HUES64 (cell line): ENCODE results near the gene PLA2G2F. TPM values are rescaled to one million over a fixed set of nuclear protein-coding genes. Genes with fewer than 3 reads are reported as not detected.

Experiments used
- H3K27ac ChIP-seq: 2 replicates; pipeline ENCODE4 v1.7.0; 2013; ENCODE audit warnings: low read depth, low read length, inconsistent platforms
- H3K27me3 ChIP-seq: 2 replicates; pipeline ENCODE4 v1.6.1; 2013; ENCODE audit warnings: mild to moderate bottlenecking, low read length; ENCODE audit not compliant: insufficient read depth
- H3K36me3 ChIP-seq: 2 replicates; pipeline ENCODE4 v1.6.1; 2013; ENCODE audit warnings: mild to moderate bottlenecking, low read length; ENCODE audit not compliant: insufficient read depth
- H3K4me1 ChIP-seq: 2 replicates; pipeline ENCODE4 v1.6.1; 2013; ENCODE audit warnings: mild to moderate bottlenecking, low read length, moderate library complexity; ENCODE audit not compliant: insufficient read depth
- H3K4me3 ChIP-seq: 2 replicates; pipeline ENCODE4 v1.5.1; 2013; ENCODE audit warnings: mild to moderate bottlenecking, low read length, moderate library complexity
- H3K9ac ChIP-seq: 2 replicates; pipeline ENCODE4 v1.6.1; 2013; ENCODE audit warnings: mild to moderate bottlenecking, low read depth, low read length
- H3K9me3 ChIP-seq: 2 replicates; pipeline ENCODE4 v1.6.1; 2013; ENCODE audit warnings: low read depth, low read length; ENCODE audit not compliant: insufficient read depth
- WGBS: fragments of 150-250, 120-280 bp; methylation state at CpG from one replicate; pipeline ENCODE4 v1.1.7; 2013; ENCODE audit warnings: missing lambda C conversion rate; 5-methylcytosine and 5-hydroxymethylcytosine counted together
- polyA plus RNA-seq, 2 experiments: library from polyadenylated mRNA; stranded (reverse); fragments of 50-300 nt; gene quantifications; one replicate each; pipeline ENCODE4 v1.2.3, GENCODE V29; 2013

PLA2G2F gene, protein sequence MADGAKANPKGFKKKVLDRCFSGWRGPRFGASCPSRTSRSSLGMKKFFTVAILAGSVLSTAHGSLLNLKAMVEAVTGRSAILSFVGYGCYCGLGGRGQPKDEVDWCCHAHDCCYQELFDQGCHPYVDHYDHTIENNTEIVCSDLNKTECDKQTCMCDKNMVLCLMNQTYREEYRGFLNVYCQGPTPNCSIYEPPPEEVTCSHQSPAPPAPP
- not detected for polyA plus RNA-seq (2013, experiment 1 of 2)
- polyA plus RNA-seq (2013, experiment 2 of 2) = not detected

DNA sequence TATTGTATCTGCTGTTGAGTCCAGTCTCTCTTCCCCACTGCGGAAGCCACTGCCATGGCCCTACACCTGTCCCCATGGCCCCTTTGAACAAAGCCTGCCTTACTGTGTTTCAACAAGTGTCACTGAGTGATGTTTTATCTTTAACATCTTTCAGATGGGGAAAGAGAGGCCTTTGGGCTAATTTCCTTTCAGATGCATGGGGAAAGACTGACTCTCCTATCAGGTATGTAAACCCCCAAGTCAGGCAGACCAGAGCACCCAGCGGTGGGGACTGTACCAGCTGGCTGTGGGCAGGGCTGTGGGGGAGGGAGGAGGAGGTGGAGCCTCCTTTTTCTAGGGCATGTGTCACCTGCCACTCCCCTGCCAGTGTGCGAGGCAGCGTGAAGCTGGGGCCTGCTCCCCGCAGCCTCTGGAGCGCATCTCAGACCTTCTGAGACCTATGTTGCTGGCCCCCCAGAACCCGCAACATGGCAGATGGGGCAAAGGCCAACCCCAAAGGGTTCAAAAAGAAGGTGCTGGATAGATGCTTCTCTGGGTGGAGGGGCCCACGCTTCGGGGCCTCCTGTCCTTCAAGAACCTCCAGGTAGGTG lies at the start of gene PLA2G2F:
Gene PLA2G2F, plus strand, starts transcription at position 363 of the 590 bp plus-strand sequence. Its CDS starts 105 bp downstream, at position 468.
- no peak within 1 kb of the TSS for H3K9ac ChIP-seq
- H3K36me3 ChIP-seq = no peaks in the 10 kb centered on the region
- H3K27me3 ChIP-seq = no peaks in the 10 kb centered on the region
- no peaks in the 10 kb centered on the region for H3K9me3 ChIP-seq
- H3K4me1 ChIP-seq = no peaks in the 10 kb centered on the region
- H3K27ac ChIP-seq = no peak within 1 kb of the TSS
- no peak within 1 kb of the TSS for H3K4me3 ChIP-seq
- 94% methylated on average over 9 of the region's 9 CpGs for WGBS

DNA sequence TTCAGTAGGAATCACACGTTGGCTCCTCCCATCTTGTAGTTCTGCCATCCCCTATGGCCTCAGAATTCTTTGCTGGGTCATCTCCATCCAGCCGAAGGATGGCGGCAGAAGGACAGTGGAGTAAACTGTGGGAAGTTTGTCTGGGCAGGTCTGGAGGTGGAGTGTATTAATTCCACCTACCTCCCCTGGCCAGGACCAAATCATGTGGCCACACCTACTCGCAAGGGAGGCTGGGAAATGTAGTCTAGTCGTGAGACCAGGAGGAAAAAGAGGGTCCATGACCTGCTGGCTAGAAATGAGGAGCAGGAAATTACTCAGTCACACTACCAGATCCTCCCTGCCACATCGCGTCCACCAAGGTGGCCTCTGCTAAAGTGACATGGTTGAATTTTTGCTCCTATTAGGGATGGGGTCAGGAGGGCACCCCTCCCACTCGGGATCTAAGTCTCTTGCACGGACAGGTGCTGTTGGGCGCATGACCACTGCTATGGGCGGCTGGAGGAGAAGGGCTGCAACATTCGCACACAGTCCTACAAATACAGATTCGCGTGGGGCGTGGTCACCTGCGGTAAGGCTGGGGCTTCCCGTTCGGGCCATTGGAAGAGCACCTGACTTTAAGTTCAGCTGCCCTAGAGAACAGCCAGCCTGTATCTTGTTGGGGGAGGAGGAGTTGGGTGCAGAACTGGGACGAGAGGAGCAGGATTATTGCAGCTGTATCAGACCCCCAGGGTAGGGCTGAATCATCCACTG lies 49.6 kb upstream of the PLA2G2F start:
- Histone ChIP-seq H3K27ac (no peak overlapping the region), H3K9ac (no peak overlapping the region), H3K27me3 (no peaks in the 10 kb centered on the region), H3K4me1 (no peaks in the 10 kb centered on the region), H3K36me3 (no peaks in the 10 kb centered on the region), H3K9me3 (peaks cover 7% of the 10 kb centered on the region; the same call in 1 of the 2 replicates), H3K4me3 (no peak overlapping the region)
- WGBS = 89% methylated on average over 17 of the region's 19 CpGs

DNA sequence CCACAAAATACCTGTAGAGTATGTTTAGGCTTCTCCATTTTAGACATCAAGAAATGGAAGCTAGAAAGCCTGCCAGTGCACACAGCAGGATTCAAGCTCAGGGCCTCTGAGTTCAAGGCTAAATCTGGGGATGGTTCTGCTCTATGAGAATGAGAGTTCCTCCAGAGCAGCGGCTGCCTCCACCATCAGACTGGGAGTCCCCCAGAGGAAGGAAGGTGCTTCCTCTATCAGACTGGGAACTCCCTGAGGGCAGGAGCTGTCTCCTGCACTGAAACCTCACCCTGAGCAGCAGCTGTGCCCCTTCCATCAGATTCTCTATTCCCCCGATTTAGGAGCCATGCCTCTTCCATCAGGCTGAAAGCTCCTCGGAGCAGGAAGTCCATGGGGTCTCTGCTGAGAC lies 49.0 kb upstream of the PLA2G2F start:
- Histone ChIP-seq H3K36me3 (no peaks in the 10 kb centered on the region), H3K4me3 (no peak overlapping the region), H3K4me1 (no peaks in the 10 kb centered on the region), H3K27ac (no peak overlapping the region), H3K9me3 (peaks cover 11% of the 10 kb centered on the region; the same call in 1 of the 2 replicates), H3K27me3 (no peaks in the 10 kb centered on the region), H3K9ac (no peak overlapping the region)
- WGBS = 90% methylated on average over 3 of the region's 3 CpGs

DNA sequence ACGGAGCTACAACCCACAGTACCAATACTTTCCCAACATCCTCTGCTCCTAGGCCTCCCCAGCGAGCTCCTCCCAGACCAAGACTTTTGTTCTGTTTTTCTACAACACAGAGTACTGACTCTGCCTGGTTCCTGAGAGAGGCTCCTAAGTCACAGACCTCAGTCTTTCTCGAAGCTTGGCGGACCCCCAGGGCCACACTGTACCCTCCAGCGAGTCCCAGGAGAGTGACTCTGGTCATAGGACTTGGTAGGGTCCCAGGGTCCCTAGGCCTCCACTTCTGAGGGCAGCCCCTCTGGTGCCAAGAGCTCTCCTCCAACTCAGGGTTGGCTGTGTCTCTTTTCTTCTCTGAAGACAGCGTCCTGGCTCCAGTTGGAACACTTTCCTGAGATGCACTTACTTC lies 48.5 kb upstream of the PLA2G2F start:
- peaks cover 16% of the 10 kb centered on the region for H3K9me3 ChIP-seq
- no peaks in the 10 kb centered on the region for H3K27me3 ChIP-seq
- WGBS = 91% methylated on average over 6 of the region's 6 CpGs

DNA sequence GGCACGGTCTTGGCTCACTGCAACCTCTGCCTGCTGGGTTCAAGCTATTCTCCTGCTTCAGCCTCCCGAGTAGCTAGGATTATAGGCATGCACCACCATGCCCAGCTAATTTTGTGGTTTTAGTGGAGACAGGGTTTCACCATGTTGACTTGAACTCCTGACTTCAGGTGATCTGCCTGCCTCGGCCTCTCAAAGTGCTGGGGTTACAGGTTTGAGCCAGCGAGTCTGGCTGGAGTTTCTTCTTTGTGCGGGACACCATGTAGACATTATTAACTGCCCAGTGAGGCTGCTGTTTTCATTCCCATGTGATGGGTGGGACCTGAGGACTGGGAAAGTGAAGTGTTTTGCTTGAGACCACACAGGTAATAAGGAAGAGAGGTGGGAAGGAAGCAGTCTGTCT lies 45.8 kb upstream of the PLA2G2F start:
- no peaks in the 10 kb centered on the region for H3K4me1 ChIP-seq
- H3K9me3 ChIP-seq = peaks cover 41% of the 10 kb centered on the region
- H3K27me3 ChIP-seq = no peaks in the 10 kb centered on the region
- H3K36me3 ChIP-seq = no peaks in the 10 kb centered on the region
- H3K4me3 ChIP-seq = no peak overlapping the region
- WGBS = 92% methylated on average over 5 of the region's 5 CpGs
- no peak overlapping the region for H3K9ac ChIP-seq
- no peak overlapping the region for H3K27ac ChIP-seq

More for the DNA sequence above, 48.5 kb upstream of the PLA2G2F start:
- H3K4me3 ChIP-seq = no peak overlapping the region
- no peaks in the 10 kb centered on the region for H3K4me1 ChIP-seq
- H3K36me3 ChIP-seq = no peaks in the 10 kb centered on the region
- H3K9ac ChIP-seq = no peak overlapping the region
- no peak overlapping the region for H3K27ac ChIP-seq

DNA sequence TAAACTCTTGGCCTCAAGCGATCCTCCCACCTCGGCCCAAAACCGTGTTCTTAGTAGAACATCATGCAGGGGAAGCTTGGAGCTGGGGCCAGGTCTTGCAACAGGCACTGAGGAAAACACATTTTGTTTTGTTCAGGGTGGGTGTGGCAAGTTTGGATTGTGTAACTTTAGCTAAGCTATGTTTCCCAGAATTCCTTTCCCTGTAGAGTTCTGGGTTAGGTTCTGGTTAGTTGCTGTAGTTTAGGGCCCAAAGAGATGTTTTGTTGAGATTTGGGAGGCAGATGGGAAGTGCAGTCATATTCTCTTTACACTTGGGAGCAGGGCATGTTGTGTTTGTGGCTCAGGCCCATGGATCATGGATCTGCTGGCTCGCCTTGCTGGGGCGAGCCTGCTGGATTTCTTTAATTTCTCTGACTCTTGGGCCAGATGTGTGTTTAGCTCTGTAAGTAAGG lies 45.2 kb upstream of the PLA2G2F start:
- H3K27ac ChIP-seq = no peak overlapping the region
- no peak overlapping the region for H3K9ac ChIP-seq
- 95% methylated on average over 5 of the region's 5 CpGs for WGBS
- H3K9me3 ChIP-seq = peaks cover 41% of the 10 kb centered on the region
- H3K36me3 ChIP-seq = no peaks in the 10 kb centered on the region
- H3K27me3 ChIP-seq = no peaks in the 10 kb centered on the region
- no peaks in the 10 kb centered on the region for H3K4me1 ChIP-seq
- H3K4me3 ChIP-seq = no peak overlapping the region

DNA sequence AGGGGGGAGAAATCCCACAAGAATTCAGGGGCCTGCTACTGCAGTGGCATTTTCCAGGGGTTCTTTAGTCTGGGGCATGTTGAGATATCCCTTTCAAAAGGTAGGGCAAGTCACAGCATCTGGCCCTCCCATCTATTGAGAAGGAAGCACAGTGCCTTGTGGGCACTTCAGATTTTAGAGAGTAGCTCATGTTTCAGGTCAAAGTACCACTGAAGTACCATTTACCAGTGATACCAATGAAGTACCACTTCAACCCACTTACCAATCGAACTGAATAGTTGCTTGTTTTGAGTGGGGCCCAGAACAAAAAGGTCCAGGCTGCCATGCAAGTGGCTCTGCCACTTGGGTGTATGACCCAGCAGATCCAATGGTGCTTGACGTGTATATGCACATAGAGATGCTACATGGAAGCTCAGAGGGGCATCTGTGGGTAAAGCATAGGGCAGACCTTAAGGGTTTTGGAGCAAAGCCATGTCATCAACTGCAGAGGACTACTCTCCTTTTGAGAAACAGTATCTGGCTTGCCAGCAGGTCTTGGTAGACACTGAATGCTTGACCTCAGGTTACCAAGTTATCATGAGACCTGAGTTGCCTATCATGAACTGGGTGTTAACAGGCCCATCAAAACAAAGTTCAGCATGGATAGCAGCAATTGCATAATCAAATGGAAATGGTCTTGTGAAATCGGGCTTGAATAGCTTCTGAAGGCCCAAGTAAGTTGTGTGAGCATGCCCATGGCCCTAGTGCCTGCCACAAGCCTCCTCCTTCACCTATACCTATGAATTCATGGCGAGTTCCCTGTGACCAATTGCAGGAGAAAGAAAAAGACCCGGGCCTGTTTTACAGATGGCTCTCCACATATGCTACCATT lies 43.3 kb upstream of the PLA2G2F start:
- Histone ChIP-seq H3K27me3 (no peaks in the 10 kb centered on the region), H3K27ac (no peak overlapping the region), H3K36me3 (no peaks in the 10 kb centered on the region), H3K9ac (no peak overlapping the region), H3K4me1 (no peaks in the 10 kb centered on the region), H3K9me3 (peaks cover 41% of the 10 kb centered on the region), H3K4me3 (no peak overlapping the region)
- 89% methylated on average over 5 of the region's 5 CpGs for WGBS

DNA sequence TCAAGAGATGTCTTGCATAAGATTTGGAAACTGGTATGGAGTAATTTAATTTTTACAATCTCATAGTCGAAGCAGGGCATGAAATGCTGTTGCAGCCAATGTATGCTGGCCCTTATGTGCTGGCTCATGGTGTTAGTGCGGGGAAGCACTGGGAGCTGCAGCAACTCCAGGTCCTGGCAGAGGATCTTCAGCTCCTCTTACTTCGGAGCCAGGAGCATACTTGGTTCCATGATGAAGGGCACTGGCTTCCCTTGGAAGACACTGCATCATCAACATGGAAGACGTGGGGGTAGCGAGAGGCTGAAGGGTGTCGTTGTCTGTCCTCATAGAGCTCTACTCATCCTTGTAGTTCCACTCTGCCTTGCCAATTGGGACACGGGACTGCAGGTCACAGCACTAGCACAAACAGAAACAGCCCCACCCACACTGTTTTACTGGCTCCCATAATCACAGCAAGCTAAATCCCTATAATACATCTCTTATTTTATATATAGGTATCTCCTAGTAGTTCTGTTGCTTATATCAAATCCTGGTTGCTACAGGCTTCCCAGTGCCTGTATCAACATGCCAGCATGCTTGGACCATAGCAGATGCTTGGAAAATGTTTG lies 42.2 kb upstream of the PLA2G2F start:
- Histone ChIP-seq H3K27ac (no peak overlapping the region), H3K9me3 (peaks cover 41% of the 10 kb centered on the region), H3K9ac (no peak overlapping the region), H3K4me1 (no peaks in the 10 kb centered on the region), H3K36me3 (no peaks in the 10 kb centered on the region), H3K4me3 (no peak overlapping the region), H3K27me3 (no peaks in the 10 kb centered on the region)
- 90% methylated on average over 7 of the region's 7 CpGs for WGBS

DNA sequence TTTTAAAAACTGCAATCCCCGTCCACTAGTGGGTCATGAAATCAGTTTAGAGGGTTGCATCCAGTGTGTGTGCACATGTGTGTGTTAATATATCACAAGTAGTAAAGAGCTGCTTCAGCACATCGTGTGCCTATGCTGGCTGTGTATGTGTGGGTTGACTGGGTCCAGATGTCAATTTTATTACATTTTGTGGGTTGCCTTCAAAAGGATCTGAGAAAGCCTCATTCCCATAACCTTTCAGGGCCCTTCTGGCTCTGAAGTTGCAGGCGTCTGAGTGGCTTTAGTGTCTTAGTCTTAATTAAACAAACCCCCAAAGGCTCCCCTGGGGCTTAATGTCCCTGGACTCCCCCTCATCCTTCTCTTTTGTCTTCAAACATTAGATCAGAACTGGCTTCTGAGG lies 39.6 kb upstream of the PLA2G2F start:
- Histone ChIP-seq H3K36me3 (no peaks in the 10 kb centered on the region), H3K4me3 (no peak overlapping the region), H3K4me1 (no peaks in the 10 kb centered on the region), H3K9me3 (peaks cover 35% of the 10 kb centered on the region), H3K27ac (no peak overlapping the region), H3K9ac (no peak overlapping the region), H3K27me3 (no peaks in the 10 kb centered on the region)
- 98% methylated on average over 3 of the region's 3 CpGs for WGBS

DNA sequence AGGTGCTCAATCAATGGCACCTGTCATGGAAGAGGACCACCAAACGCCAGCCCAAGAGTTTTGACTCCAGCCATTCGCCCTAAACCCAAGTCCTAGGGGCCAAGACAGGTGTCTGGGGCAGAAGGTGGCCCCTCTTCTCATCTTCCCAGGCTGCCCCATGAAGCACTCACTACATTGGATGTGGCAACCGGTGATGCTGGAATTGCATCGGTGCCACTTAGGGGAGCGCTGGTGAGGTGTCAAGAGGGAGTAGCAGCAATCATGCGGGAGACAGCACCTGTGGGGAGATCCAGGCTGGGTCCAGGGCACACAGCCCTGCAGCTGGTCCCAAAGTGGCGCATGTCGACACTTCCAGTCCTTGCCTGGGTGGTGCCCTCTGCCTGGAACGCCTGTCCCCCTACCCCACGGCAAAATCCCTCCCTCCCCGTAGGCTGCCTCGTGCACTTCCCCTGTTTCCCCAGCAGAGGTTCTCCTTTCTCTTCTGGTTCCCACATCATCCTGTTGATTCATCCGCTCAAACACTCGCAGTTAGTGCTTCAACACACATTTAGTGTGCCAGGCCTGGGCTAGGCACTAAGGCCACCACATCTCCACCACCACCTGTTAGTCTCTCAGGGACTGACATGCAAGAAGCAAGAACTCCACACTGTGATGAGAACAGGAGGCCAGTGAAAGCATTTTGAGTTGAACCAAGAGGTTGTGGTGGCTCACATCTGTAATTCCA lies 38.3 kb upstream of the PLA2G2F start:
- no peaks in the 10 kb centered on the region for H3K36me3 ChIP-seq
- no peak overlapping the region for H3K9ac ChIP-seq
- H3K4me1 ChIP-seq = no peaks in the 10 kb centered on the region
- H3K27me3 ChIP-seq = no peaks in the 10 kb centered on the region
- H3K4me3 ChIP-seq = no peak overlapping the region
- no peak overlapping the region for H3K27ac ChIP-seq
- peaks cover 24% of the 10 kb centered on the region for H3K9me3 ChIP-seq
- 58% methylated on average over 14 of the region's 14 CpGs for WGBS
